Dendritic cell treated with granulocyte-macrophage colony-stimulating factor and Interleukin-4, amounts not matched to agents 40 ng/mL and 50 ng/mL, for 4 days (primary cell): ENCODE measurements around the gene SCN9A.

Source experiments
- H3K27ac Mint-ChIP-seq: one replicate; pipeline ENCODE4 v1.8.0; 2022; ENCODE audit warnings: mild to moderate bottlenecking, mixed read lengths
- H3K27me3 Mint-ChIP-seq: one replicate; pipeline ENCODE4 v1.8.0; 2022; ENCODE audit warnings: mild to moderate bottlenecking, mixed read lengths
- H3K36me3 Mint-ChIP-seq: one replicate; pipeline ENCODE4 v1.8.0; 2022; ENCODE audit warnings: low read depth, mixed read lengths
- H3K4me1 Mint-ChIP-seq: one replicate; pipeline ENCODE4 v1.8.0; 2022; ENCODE audit warnings: low read depth, mixed read lengths
- H3K4me3 Mint-ChIP-seq: one replicate; pipeline ENCODE4 v1.8.0; 2022; ENCODE audit warnings: mild to moderate bottlenecking, moderate library complexity, mixed read lengths
- H3K9me3 Mint-ChIP-seq: one replicate; pipeline ENCODE4 v1.8.0; 2022; ENCODE audit warnings: mixed read lengths
- intact Hi-C: fragments of 100-400 bp; cut with micrococcal nuclease; formaldehyde crosslinking; loops from one replicate; pipeline ENCODE4 v1.15.0; 2022

The SCN9A gene

DNA sequence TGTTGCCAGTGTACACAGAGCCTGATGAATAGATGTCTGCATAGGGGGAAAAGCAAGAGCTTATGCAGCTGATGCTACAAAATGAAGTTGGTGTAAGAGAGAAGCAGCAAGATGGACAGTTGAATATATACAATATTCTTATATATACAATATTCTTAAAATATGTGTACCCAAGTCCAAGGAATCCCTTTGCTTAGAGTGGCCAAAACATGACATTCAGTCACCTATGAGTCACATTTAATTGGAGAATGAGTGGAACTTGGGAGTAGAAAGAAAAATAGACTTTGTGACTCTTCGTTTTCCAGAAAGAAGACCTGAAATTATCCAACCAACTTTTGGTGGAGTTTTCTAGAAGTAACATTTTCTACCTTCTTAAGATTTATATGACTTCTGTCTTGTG lies 81.8 kb downstream of the SCN9A start:
- no peak overlapping the region for H3K27ac Mint-ChIP-seq
- H3K27me3 Mint-ChIP-seq = no peaks in the 10 kb centered on the region
- peaks cover 26% of the 10 kb centered on the region for H3K36me3 Mint-ChIP-seq
- H3K4me1 Mint-ChIP-seq = no peaks in the 10 kb centered on the region
- H3K4me3 Mint-ChIP-seq = no peak overlapping the region
- no peaks in the 10 kb centered on the region for H3K9me3 Mint-ChIP-seq
- intact Hi-C loops = no loop called here

DNA sequence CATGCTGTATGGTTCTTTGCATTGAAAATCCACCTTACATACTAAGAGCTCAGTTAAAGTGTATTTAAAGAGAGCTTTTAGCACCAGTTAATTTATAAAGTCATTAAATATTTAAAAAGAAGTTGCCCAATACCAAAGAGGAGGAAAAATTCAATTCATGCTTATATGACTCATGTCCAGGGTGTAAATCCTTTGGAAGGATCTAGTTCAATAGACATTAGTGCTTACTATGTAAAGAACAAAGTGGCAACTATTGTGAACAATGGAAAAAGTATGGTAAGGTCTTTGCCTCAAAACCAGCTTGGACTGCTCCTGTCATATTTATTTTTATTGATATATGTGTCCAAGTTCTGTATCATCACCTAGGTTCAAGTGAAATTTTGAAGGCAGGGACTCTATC lies 90.5 kb downstream of the SCN9A start:
- H3K27ac Mint-ChIP-seq = no peak overlapping the region
- no peak overlapping the region for H3K4me3 Mint-ChIP-seq
- H3K9me3 Mint-ChIP-seq = no peaks in the 10 kb centered on the region
- intact Hi-C loops = no loop called here
- H3K27me3 Mint-ChIP-seq = no peaks in the 10 kb centered on the region
- H3K4me1 Mint-ChIP-seq = no peaks in the 10 kb centered on the region
- peaks cover 37% of the 10 kb centered on the region for H3K36me3 Mint-ChIP-seq

DNA sequence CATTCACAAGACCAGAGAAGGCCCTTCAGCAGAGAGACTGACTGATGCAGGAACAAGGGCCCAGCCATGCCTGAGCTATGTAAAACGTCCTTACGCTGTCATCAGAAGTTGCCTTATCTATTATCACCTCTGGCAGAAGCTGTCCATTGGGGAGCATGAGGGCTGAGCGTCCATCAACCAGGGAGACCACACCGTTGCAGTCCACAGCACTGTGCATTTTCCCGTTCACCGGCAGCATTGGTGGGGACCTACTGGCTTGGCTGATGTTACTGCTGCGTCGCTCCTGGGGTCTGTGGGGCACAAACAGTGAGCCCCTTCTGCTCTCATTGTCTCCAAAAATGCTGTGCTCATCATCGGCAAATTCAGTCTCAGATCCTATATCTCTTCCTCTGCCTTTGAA lies 91.4 kb downstream of the SCN9A start:
- Mint-ChIP-seq H3K27me3 (no peaks in the 10 kb centered on the region), H3K4me1 (no peaks in the 10 kb centered on the region), H3K36me3 (peaks cover 35% of the 10 kb centered on the region), H3K27ac (no peak overlapping the region), H3K9me3 (no peaks in the 10 kb centered on the region), H3K4me3 (no peak overlapping the region)
- intact Hi-C loops = no loop called here

DNA sequence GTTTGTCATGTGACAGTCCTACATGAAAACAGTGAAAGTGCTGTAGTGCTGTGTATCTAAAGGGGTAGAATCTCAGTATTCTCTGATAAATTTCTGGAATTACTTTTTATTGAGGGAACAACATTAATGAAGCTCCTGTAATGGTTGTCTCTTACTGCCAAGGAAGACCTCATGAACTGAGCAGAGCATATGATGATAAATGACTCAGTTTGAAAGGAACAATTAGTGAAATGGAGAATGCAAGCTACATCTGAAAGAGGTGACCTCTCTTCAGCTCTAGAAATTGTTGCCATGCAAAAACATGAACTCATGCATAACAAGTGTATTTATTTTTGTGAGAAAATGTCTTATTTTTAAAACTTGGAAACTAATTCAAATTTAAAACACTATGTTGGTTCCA lies 93.6 kb downstream of the SCN9A start:
- no peak overlapping the region for H3K4me3 Mint-ChIP-seq
- no peaks in the 10 kb centered on the region for H3K4me1 Mint-ChIP-seq
- intact Hi-C loops = no loop called here
- H3K36me3 Mint-ChIP-seq = peaks cover 44% of the 10 kb centered on the region
- H3K9me3 Mint-ChIP-seq = no peaks in the 10 kb centered on the region
- H3K27ac Mint-ChIP-seq = no peak overlapping the region
- no peaks in the 10 kb centered on the region for H3K27me3 Mint-ChIP-seq

DNA sequence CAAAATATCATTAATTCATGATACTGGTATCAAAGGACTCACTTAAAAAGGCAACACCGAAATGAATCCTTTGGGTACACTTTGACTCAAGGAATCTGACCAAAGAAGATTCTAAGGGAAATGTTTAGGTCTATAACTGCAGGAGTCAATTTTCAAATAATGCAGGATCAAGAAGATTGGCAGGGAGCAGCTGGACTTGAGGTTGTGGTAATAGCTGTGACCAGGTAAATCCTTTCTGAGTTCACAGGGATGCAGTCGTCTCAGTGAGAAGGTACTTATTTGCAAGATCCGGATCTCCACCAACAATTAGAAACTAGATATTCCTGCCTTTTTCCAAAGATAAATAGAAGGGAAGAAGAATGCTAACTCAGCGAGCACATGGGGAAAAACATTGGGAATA lies 96.9 kb downstream of the SCN9A start:
- no peaks in the 10 kb centered on the region for H3K27me3 Mint-ChIP-seq
- no peaks in the 10 kb centered on the region for H3K4me1 Mint-ChIP-seq
- H3K9me3 Mint-ChIP-seq = no peaks in the 10 kb centered on the region
- H3K27ac Mint-ChIP-seq = no peak overlapping the region
- intact Hi-C loops = no loop called here
- H3K36me3 Mint-ChIP-seq = peaks cover 45% of the 10 kb centered on the region
- no peak overlapping the region for H3K4me3 Mint-ChIP-seq

DNA sequence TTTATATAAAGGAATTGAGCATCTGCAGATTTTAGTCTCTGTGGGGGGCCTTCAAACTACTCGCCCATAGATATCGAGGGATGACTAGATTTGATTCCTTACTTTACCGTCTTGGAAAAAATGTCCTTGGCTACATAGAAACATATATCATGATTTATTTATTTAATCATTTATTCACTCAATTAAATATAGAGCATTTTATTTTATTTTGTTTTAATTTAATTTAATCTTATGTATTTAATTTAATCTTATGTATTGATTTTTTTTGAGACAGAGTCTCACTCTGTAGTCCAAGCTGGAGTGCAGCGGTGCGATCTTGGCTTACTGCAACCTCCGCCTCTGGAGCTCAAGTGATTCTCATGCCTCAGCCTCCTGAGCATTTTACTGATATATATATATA lies 105.4 kb downstream of the SCN9A start:
- H3K4me1 Mint-ChIP-seq = no peaks in the 10 kb centered on the region
- intact Hi-C loops = no loop called here
- peaks cover 28% of the 10 kb centered on the region for H3K36me3 Mint-ChIP-seq
- no peak overlapping the region for H3K27ac Mint-ChIP-seq
- H3K4me3 Mint-ChIP-seq = no peak overlapping the region
- H3K9me3 Mint-ChIP-seq = no peaks in the 10 kb centered on the region
- H3K27me3 Mint-ChIP-seq = no peaks in the 10 kb centered on the region

DNA sequence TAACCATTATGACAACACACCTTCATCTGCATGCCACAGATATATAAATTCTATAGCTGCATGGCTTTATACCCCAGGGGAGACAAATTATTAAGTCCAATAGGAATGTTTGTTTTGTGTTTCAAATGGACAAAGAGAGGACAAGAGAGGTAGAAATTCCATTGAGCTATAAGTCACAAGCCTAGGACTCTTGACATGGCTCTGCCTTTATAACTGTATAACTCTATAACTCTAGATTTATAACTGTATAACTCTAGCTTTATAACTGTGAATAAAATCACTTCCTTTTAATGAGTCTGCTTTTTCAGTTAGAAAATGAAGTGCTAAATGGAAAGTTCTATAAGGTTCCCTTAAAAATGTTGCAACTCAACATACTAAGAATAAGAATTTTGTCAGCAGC lies 106.4 kb downstream of the SCN9A start:
- no peaks in the 10 kb centered on the region for H3K27me3 Mint-ChIP-seq
- peaks cover 18% of the 10 kb centered on the region for H3K36me3 Mint-ChIP-seq
- no peak overlapping the region for H3K4me3 Mint-ChIP-seq
- H3K27ac Mint-ChIP-seq = no peak overlapping the region
- H3K9me3 Mint-ChIP-seq = no peaks in the 10 kb centered on the region
- H3K4me1 Mint-ChIP-seq = no peaks in the 10 kb centered on the region
- intact Hi-C loops = no loop called here

DNA sequence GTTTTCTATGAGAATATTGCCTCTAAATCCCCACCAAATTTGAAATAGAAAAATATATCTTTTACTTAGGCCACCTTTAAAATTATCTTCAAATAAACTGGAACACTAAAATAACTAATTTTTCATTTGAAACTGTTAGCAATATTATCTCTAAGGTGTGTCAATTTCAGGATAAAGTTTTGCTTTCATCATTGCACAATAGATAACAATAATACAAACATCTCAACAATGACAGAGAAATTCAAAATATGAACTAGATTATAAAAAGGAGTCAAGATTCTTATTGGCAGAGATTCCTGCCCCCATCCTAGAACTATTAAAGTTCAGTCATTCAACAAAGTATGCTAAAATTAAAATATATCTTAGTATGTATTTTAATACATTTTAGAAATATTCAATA lies 117.9 kb downstream of the SCN9A start:
- intact Hi-C loops = no loop called here
- Mint-ChIP-seq H3K9me3 (no peaks in the 10 kb centered on the region), H3K27ac (no peak overlapping the region), H3K27me3 (no peaks in the 10 kb centered on the region), H3K4me3 (no peak overlapping the region), H3K36me3 (no peaks in the 10 kb centered on the region), H3K4me1 (no peaks in the 10 kb centered on the region)

DNA sequence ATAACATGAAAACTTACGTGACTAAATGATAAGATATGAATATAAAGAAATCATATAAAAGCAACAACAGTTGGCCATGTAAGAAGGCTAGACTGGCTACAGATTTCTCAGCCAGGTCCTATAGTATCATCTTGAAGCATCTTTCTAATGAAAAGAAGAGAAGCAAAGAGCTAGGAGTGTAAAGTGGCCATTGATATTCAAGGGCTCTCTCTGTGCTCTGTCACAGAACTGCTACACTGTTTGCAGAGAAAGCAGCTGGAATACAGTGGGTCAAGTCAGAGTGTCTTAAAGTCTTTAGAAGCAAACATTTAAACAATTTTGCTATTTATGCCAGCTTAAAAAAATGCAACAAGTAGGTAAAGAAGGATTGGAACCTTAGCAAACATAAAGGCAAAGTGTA lies 118.8 kb downstream of the SCN9A start:
- intact Hi-C loops = no loop called here
- Mint-ChIP-seq H3K4me1 (no peaks in the 10 kb centered on the region), H3K36me3 (no peaks in the 10 kb centered on the region), H3K4me3 (no peak overlapping the region), H3K9me3 (no peaks in the 10 kb centered on the region), H3K27ac (no peak overlapping the region), H3K27me3 (no peaks in the 10 kb centered on the region)

DNA sequence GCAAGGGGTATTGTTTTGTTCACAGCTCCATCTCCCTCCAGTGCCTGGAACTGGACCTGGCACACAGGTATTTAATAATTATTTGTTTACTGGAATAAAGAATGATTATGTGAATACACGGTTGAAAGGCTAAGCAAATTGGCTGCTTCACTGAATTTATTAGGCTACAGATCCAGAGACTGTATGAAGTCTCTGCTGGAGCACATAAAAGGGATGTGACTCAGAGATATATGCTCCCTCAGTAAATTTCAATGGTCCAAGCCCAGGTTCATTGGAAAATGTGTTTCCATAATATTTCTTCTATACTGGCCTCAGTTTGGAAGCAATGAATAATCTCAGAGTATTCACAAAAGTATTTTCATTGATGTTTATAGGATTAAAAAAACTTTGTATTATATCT lies 126.4 kb downstream of the SCN9A start:
- no peaks in the 10 kb centered on the region for H3K36me3 Mint-ChIP-seq
- H3K9me3 Mint-ChIP-seq = no peaks in the 10 kb centered on the region
- H3K27ac Mint-ChIP-seq = no peak overlapping the region
- intact Hi-C loops = no loop called here
- H3K27me3 Mint-ChIP-seq = no peaks in the 10 kb centered on the region
- H3K4me3 Mint-ChIP-seq = no peak overlapping the region
- no peaks in the 10 kb centered on the region for H3K4me1 Mint-ChIP-seq

DNA sequence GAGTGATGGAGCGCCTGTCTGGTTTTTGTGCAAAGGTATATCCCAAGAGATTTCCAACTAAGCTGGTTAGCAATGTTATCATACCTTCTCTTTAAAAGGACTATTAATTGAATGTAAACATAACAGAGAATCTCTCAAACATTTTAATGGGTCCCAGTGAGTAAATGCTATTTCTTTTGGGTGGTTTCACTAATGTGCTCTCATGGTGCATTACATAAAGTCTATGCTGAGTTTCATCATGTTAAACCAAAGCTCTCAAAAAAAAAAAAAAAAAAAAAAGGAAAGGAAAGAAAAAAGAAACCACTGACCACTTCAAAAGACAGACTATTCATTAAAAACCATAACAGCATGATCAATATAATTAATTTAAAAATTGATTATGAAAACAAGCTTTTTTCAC lies 128.8 kb downstream of the SCN9A start:
- H3K4me3 Mint-ChIP-seq = no peak overlapping the region
- H3K27ac Mint-ChIP-seq = no peak overlapping the region
- no peaks in the 10 kb centered on the region for H3K27me3 Mint-ChIP-seq
- peaks cover 7% of the 10 kb centered on the region for H3K36me3 Mint-ChIP-seq
- no peaks in the 10 kb centered on the region for H3K9me3 Mint-ChIP-seq
- no peaks in the 10 kb centered on the region for H3K4me1 Mint-ChIP-seq
- intact Hi-C loops = no loop called here

DNA sequence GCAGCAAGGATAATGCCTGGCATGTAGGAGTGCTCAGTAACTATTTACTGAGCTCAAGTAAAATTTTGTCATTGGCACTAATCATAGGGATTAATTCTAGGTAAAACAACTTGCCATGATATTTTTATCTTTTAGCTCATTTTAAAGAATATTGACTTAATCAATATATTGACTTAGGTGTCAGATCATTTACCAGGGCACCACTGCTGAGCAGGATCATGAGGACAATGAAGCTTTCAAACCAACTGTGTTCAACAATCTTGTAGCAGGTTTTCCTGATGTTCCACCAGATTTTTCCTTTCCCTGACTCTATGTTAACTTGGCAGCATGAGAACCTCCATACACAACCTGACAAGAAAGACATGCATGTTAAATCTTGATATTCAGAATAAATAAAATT lies 133.4 kb downstream of the SCN9A start:
- no peaks in the 10 kb centered on the region for H3K4me1 Mint-ChIP-seq
- H3K27me3 Mint-ChIP-seq = no peaks in the 10 kb centered on the region
- no peaks in the 10 kb centered on the region for H3K9me3 Mint-ChIP-seq
- no peak overlapping the region for H3K27ac Mint-ChIP-seq
- intact Hi-C loops = no loop called here
- no peak overlapping the region for H3K4me3 Mint-ChIP-seq
- H3K36me3 Mint-ChIP-seq = peaks cover 7% of the 10 kb centered on the region

DNA sequence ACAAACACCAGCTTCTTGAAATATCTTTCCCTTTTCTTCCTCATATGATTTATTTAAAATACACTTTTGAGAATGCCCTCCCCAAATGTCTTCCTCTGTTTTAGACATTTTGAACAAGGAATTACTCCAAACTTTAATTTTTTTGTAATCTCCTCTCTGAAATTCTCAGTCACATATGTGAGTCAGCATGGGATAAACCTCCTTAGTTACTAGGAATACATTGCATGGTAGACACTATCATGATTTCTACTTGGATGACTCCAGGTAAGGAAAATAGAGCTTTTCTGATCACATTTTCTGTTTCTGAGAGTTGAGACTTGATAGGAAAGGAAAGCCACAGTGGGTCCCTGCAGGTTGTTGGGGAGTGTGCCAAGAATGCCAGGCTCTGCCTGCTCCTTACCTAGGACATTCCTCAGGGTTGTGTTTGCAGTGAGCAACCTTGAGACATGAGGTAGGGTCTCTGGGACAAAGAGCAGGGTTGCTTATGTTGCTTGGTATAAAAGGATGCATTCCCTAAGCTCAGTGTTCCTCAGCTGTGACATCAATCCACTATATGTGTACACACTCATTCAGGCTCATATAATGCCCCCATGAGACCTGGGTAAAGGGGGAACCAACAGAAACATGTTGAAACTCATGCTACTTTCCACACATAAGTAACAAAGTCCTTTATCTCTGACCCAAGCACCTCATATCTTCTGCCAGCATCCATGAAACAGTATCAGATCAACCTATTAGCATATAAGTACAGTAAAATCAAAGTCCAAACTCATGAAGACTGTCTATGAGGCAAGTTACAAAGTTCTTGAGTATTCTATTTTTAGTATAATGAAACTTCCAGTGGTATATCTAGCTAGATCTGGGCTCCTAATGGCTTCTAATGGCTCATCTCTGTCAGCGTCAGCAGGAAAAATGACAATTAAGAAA lies 135.1 kb downstream of the SCN9A start:
- Mint-ChIP-seq H3K9me3 (no peaks in the 10 kb centered on the region), H3K27me3 (no peaks in the 10 kb centered on the region), H3K27ac (no peak overlapping the region), H3K4me1 (no peaks in the 10 kb centered on the region), H3K4me3 (no peak overlapping the region), H3K36me3 (peaks cover 7% of the 10 kb centered on the region)
- intact Hi-C loops = no loop called here

DNA sequence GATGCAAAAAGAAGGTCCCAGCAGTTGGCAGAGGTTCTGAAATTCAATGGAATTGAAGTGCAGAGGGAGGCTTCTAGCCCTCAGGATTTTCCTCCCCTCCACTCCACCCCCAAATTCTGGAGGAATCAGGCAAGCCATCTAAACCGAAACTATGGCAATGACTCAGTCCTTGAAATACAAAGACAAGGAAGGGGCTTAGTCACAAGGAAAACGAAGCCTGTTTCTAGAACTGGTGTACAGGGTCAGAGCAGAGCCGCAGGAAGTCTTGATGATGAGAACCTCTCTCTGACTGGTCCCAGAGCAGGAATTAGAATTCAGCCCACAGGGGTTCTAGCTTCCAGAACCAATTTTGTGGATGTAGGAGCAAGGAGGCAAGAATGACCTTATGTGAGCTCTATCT lies 136.2 kb downstream of the SCN9A start:
- no peaks in the 10 kb centered on the region for H3K4me1 Mint-ChIP-seq
- no peaks in the 10 kb centered on the region for H3K9me3 Mint-ChIP-seq
- H3K4me3 Mint-ChIP-seq = no peak overlapping the region
- peaks cover 7% of the 10 kb centered on the region for H3K36me3 Mint-ChIP-seq
- intact Hi-C loops = no loop called here
- no peaks in the 10 kb centered on the region for H3K27me3 Mint-ChIP-seq
- H3K27ac Mint-ChIP-seq = no peak overlapping the region

DNA sequence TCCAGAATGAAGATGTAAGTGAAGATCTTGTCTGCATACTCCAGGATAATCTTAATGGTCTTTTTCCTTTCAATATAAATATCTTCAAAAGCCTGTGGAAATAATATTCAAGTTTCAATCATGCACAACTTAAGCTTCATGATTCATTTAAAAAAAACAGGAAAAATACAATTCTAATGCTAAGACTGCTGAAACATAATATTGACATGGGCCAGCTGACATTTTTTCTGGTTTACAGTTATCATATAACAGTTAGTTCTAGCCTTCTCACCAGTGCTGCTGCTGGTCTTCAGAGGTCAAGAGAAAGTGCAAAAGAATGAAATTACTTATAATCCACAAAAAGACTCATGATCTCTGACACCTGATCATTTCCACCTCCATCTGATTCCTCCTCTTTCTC lies 137.6 kb downstream of the SCN9A start:
- intact Hi-C loops = no loop called here
- Mint-ChIP-seq H3K4me1 (no peaks in the 10 kb centered on the region), H3K36me3 (peaks cover under 1% of the 10 kb centered on the region), H3K9me3 (no peaks in the 10 kb centered on the region), H3K27ac (no peak overlapping the region), H3K27me3 (no peaks in the 10 kb centered on the region), H3K4me3 (no peak overlapping the region)
